ES-I3 (cell line): ENCODE results near the gene LDLRAD4.

ENCODE experiments used
- H3K36me3 ChIP-seq: 2 replicates; pipeline ENCODE4 v1.6.1; 2013; ENCODE audit warnings: mild to moderate bottlenecking, low read length, control low read depth, moderate library complexity; ENCODE audit not compliant: insufficient read depth
- H3K4me1 ChIP-seq: 2 replicates; pipeline ENCODE4 v1.6.1; 2013; ENCODE audit warnings: mild to moderate bottlenecking, control low read depth, low read length; ENCODE audit not compliant: insufficient read depth
- H3K9ac ChIP-seq: 2 replicates; pipeline ENCODE4 v1.6.1; 2013; ENCODE audit warnings: low read depth, mild to moderate bottlenecking, low read length, moderate library complexity
- H3K9me3 ChIP-seq: 2 replicates; pipeline ENCODE4 v1.6.1; 2013; ENCODE audit warnings: mild to moderate bottlenecking, low read length, moderate library complexity; ENCODE audit not compliant: control insufficient read depth, insufficient read depth

Gene LDLRAD4

DNA sequence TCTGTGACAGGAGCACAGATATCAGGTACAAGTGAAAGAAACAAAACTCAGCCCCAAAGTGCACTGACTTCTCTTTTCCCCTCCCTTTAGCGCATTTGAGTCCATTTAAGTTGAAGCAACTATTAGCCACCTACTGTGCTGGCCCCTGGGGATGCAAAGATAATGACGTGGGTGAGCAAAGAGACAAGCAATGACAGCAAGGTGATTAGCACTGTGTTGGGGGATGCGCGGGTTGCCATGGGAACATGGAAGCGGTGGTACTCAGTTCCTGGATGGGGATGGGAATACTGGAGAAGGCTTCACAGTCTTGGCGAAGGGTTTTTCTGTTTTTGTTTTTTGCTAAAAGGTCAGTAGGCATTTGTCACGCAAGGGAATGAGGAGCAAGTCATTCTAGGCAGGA is 205.8 kb downstream of the LDLRAD4 start:
- no peak overlapping the region for H3K9ac ChIP-seq
- H3K4me1 ChIP-seq = peaks cover 3% of the 10 kb centered on the region; the same call in 1 of the 2 replicates
- no peaks in the 10 kb centered on the region for H3K9me3 ChIP-seq
- H3K36me3 ChIP-seq = no peaks in the 10 kb centered on the region

DNA sequence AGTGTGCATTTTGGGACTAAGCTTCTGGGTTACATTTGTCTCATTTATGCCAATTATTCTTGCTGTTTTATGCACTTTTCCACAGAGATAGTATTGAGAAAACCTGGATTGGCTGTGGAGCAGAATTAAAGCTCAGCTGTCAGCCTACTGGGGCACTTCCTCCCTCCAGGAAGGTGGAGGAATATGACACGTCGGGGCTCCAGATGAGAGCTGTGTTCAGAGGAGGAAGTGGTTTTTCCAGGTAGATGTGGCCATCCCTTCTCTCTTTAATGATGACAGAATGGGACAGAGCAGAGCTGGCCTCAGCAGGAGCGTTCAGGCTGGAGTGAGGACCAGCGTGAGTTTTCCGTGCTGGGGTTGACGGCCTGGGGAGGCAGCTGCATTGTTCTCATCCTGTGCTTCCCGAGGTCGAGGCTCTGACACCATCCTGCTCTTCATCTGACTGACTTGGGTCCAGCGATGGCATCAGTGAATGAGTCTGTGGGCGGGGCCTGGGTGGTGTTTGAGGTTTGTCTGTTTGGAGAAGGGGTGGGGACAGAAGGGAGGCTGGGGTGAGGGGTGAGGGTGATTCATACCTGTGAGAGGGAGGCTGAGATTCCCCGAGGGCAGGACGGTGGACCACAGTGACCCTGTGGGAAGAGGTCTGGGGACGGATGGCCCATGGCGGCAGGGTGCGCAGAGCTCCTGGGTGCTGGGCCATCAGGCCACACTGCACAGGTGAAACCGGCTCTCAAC is 207.0 kb downstream of the LDLRAD4 start:
- H3K9me3 ChIP-seq = no peaks in the 10 kb centered on the region
- peaks cover 6% of the 10 kb centered on the region for H3K4me1 ChIP-seq
- no peak overlapping the region for H3K9ac ChIP-seq
- no peaks in the 10 kb centered on the region for H3K36me3 ChIP-seq

DNA sequence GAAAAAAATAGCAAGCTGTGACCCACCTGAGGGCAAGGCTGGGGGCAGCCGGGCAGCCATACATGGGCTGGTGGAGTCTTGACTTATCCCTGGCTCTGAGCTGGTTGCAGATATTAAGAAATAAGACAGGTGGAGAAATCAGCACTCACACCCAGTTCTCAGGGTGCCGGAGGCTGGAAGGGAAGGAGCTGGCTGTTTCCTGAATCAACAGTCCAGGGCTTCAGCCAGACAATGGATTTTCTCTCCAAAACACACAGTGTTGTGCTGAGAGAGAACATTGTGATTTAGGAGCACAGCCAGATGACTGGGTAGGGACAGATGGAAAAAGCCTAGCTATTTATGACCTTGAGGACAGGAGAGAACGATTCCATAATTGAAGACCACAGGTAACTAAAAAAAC is 208.8 kb downstream of the LDLRAD4 start:
- H3K9me3 ChIP-seq = no peaks in the 10 kb centered on the region
- no peaks in the 10 kb centered on the region for H3K36me3 ChIP-seq
- peaks cover 14% of the 10 kb centered on the region for H3K4me1 ChIP-seq
- no peak overlapping the region for H3K9ac ChIP-seq

DNA sequence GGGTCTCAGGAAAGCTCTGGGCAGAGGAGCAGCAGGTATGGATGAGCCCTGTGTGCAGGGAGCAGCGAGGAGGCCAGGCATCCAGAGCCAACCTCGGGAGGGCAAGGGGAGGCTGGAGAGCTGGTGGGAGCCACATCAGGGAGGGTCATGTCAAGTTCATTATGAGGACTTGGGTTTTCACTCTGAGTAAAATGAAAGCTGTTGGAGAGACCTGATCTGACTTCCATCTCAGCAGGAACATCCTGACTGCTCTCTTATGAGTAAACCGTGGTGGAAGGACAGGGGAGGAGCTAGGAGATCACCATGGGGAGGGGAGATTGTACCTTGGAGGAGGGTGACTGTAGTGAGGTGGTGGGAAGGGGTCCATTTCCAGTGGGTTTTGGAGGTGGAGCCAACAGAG is 209.8 kb downstream of the LDLRAD4 start:
- H3K9me3 ChIP-seq = no peaks in the 10 kb centered on the region
- no peaks in the 10 kb centered on the region for H3K36me3 ChIP-seq
- no peak overlapping the region for H3K9ac ChIP-seq
- H3K4me1 ChIP-seq = peaks cover 14% of the 10 kb centered on the region

DNA sequence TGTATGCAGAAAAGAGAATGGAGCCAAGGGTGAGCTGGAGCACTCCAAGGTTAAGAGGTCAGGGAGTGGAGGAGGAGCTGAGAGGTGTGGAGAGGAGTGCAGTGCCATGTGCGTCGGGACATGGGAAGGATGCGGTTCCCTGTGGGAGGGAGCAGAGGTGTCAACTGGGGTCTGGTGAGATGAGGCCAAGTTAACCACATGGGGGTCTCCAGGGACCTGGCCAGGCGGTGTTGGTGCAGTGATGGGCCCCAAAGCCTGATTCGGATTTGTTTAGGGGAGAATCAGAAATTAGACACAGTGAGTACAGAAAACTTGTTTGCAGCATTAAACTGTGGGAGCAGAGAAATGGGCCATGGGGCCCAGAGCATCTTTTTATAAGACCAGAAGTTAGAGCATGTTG is 210.5 kb downstream of the LDLRAD4 start:
- Histone ChIP-seq H3K4me1 (peaks cover 14% of the 10 kb centered on the region), H3K36me3 (no peaks in the 10 kb centered on the region), H3K9ac (no peak overlapping the region), H3K9me3 (no peaks in the 10 kb centered on the region)

DNA sequence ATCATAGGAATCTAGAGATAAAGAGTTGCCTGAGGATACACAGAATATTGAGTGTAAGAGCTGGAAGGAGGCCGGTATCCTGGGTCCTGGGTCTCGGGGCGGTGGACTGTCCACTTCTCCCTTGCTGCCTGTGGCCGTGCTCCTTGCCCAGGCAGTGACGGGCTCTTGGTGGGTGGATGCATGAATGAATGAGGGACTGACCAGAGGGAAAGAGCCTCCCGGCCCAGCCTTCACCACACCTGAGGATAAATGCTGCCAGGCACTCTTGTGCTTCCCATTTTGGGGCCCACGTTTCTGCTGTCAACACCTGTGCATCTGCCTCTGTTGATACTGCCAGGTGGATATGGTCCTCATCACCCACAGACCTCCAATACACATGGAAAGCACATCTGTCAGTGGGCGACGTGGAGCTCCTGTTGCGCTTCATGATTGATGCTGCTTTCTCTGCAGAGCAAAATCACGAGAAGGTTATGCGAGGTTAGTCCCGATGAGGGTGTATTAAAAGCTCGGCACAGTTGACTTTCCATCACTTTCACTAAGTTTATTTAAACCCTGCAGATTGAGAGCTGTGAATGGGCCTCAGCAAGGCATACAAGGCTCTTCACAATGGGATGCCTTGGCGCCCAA is 211.4 kb downstream of the LDLRAD4 start:
- H3K9me3 ChIP-seq = no peaks in the 10 kb centered on the region
- peaks cover 14% of the 10 kb centered on the region for H3K4me1 ChIP-seq
- no peaks in the 10 kb centered on the region for H3K36me3 ChIP-seq
- H3K9ac ChIP-seq = no peak overlapping the region

DNA sequence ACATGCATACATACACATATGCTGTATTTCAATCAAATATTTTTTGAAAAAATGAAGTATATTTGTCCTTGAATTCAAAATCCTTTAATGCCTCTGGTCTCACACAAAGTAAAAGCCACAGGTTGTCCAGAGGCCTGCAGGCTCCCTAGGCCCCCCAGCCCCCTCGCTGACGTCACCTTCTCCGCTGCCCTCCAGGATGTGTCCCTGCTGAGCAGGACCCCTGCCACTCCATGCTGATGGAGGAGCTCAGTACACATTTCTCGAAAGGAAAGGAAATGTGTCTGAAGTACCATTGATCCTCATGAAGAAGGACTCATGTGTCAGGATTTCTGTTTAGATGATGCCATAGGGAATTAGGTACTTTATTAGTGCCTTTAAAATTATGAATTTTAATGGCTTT is 212.1 kb downstream of the LDLRAD4 start:
- H3K4me1 ChIP-seq = peaks cover 15% of the 10 kb centered on the region
- no peaks in the 10 kb centered on the region for H3K9me3 ChIP-seq
- H3K36me3 ChIP-seq = no peaks in the 10 kb centered on the region
- H3K9ac ChIP-seq = no peak overlapping the region

DNA sequence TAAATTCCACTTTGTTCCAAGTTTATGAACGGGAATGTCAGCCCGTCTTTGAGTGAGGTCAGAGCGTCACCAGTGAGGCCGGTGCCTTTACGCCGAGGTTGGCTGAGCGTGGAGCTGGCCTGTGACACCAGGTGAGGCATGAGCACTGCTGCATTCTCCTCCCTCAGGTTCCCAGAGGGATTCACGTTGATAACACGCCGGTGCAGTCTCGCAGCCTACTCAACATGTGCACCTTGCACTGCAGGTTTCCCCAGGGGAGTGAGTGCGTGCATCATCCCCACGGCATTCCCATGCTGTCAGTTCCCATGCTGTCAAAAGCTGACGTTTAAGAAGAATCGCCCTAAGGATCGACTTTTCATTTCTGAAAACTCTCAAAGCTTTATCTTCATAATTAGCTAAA is 213.3 kb downstream of the LDLRAD4 start:
- Histone ChIP-seq H3K4me1 (peaks cover 19% of the 10 kb centered on the region), H3K9me3 (no peaks in the 10 kb centered on the region), H3K36me3 (no peaks in the 10 kb centered on the region), H3K9ac (no peak overlapping the region)

DNA sequence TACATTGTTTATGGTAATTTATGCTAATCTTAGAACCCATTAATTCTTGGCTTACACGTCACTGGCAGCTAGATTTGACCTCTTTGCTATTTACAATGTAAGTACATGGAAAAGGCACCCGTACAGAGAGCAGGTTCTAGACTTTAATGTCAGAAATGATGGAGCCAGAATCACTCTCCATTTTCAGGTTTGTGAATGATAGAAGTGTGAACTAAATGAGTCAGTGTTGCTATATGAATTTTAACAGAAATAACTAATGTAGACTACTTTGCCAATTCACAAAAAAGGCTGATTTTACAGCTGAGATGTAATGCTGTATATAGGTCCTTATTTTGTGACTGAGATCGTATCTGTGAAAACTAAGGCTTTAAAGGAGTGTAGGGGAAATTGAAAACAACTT is 214.6 kb downstream of the LDLRAD4 start:
- no peaks in the 10 kb centered on the region for H3K9me3 ChIP-seq
- no peaks in the 10 kb centered on the region for H3K36me3 ChIP-seq
- H3K4me1 ChIP-seq = peaks cover 23% of the 10 kb centered on the region
- H3K9ac ChIP-seq = no peak overlapping the region

DNA sequence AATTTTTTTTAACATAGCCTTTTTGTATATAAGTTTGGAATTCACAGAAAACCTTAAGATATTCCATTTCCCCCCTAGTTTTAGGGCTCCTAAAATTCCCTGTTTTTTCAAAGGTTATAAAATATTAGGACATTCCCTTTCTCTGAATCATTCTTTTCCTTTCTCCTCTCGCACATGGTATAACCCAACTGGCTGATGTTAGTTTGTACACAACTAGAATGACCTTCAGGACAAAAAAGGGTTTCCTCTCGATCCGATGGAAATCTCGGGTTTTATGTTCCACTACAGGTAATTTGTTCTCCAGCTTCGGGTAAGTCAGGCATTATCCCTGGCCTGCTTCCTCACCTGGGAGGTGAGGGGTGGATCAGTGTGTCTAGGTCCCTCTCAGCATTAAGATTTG is 215.1 kb downstream of the LDLRAD4 start:
- Histone ChIP-seq H3K4me1 (peaks cover 25% of the 10 kb centered on the region), H3K9ac (no peak overlapping the region), H3K36me3 (no peaks in the 10 kb centered on the region), H3K9me3 (no peaks in the 10 kb centered on the region)

DNA sequence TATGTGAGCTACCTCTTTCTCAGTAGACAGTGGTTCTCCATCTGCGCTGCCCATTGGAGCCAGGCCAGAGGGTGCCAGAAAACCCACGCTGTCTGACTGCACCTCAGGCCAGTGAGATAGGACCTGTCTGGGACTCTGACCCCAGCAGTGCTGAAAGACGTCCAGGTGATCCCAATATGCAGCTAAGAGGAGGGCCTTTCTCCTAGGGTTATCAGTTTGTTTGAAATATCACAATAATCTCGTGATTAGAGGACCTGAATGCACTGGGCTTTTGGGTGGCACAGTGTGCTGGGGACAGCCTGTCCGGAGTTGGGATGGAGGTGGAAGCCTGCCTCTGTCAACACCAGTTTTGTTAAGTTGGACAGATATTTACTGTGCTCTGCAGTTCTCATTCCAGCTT is 216.3 kb downstream of the LDLRAD4 start:
- Histone ChIP-seq H3K36me3 (no peaks in the 10 kb centered on the region), H3K4me1 (peaks cover 25% of the 10 kb centered on the region), H3K9me3 (no peaks in the 10 kb centered on the region), H3K9ac (no peak overlapping the region)

DNA sequence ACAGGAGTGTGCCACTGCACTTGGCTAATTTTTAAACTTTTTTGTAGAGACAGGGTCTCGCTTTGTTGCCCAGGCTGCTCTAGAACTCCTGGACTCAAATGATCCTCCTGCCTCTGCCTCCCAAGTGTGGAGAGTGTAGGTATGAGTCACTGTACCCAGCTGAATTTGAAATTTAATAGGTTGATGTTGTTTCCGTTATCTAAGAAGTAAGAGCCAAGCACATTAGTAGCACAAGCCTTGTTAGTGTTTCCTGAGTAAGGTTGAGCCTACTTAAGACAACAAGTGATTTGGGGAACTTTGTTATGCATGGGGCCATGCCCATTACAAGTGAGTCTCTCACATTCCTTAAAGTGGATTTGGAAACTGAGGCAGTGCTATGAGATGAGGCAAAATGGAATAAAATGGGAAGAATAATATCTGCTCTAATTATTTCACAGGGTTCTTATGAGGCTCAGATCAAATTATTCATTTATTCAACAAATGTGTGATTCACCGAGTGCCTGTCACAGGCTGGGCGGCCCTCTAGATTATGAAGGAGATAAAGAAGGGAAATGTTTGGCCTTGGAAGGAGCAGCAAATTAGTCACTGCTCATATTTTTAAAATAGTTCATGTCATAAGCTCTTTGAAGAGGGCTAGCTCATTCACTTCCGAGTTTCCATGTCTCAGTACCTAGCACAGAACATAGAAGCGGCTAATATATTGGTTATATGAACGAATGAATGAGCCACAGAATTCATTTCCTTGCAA is 217.2 kb downstream of the LDLRAD4 start:
- peaks cover 19% of the 10 kb centered on the region for H3K4me1 ChIP-seq
- no peak overlapping the region for H3K9ac ChIP-seq
- no peaks in the 10 kb centered on the region for H3K36me3 ChIP-seq
- H3K9me3 ChIP-seq = no peaks in the 10 kb centered on the region

DNA sequence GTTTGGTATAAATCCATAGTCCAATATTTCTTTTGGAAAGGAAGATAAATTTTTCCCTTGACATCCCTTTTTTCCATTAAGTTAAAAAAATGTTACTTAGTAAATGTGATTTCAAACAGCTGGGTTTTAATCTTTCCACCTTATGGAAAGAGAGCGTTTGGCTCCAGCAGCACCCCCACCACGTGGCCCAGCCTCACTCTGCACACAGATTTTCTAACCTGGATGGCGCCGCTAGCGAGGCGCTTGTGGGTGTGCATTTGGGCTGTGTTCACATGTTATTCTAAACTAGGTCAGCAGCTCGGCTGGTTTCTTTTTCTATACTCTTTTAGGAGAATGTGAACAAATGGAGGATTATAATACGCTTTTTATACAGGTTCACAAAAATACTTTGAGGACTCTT is 218.0 kb downstream of the LDLRAD4 start:
- Histone ChIP-seq H3K36me3 (no peaks in the 10 kb centered on the region), H3K9me3 (no peaks in the 10 kb centered on the region), H3K9ac (no peak overlapping the region), H3K4me1 (peaks cover 13% of the 10 kb centered on the region; the same call in 1 of the 2 replicates)

DNA sequence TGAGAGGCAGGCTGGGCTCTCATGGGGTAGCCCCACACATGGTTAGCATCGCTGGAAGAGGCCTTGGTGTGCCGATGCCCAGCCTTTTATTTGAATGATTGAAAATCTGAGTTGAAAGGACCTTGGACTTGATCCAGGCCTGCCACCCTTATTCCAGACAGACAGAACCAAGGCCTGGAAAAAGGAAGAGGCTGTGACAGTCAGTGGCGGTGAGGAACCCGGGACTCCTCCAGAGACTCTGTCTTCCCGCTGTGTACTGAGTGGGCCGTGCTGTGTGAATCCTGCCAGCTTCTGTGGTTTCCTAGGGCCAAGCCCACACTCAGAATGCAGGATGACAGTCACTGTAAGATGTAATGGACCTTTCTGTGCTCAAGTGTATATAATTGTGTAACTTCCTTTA is 218.5 kb downstream of the LDLRAD4 start:
- Histone ChIP-seq H3K36me3 (no peaks in the 10 kb centered on the region), H3K4me1 (peaks cover 13% of the 10 kb centered on the region; the same call in 1 of the 2 replicates), H3K9me3 (no peaks in the 10 kb centered on the region), H3K9ac (no peak overlapping the region)
